Measurements from ENCODE around the gene TMIGD1.

TMIGD1 gene

GRCh38 chr17:30275911-30276310, 57.9 kb downstream of the TMIGD1 start:
- no peak for DNase-seq (ENCODE audit: low read depth in 1 of 2, low spot score in 1 of 2)
- no peak overlapping the region for H3K27ac ChIP-seq (replicated peaks)
- H3K27me3 ChIP-seq (ENCODE audit: insufficient read depth, poor library complexity, severe bottlenecking): no peaks in the 10 kb centered on the region
- no peak overlapping the region for H3K4me3 ChIP-seq (replicated peaks; ENCODE audit: insufficient read depth, low read length)
- TF ChIP-seq GABPA (IDR thresholded peaks at IDR 0.05; ENCODE audit: low read depth): no peak
- TF ChIP-seq SPI1 (IDR thresholded peaks at IDR 0.05; ENCODE audit: borderline replicate concordance, low read depth): no peak
- TF ChIP-seq CTCF (IDR thresholded peaks at IDR 0.05; ENCODE audit: insufficient read depth, low read length): no peak
- no peak for TF ChIP-seq REST (IDR thresholded peaks at IDR 0.05; ENCODE audit: insufficient replicate concordance, low read depth)
- no peak for TF ChIP-seq POLR2AphosphoS5 (IDR thresholded peaks at IDR 0.05; ENCODE audit: low read depth)

DNA sequence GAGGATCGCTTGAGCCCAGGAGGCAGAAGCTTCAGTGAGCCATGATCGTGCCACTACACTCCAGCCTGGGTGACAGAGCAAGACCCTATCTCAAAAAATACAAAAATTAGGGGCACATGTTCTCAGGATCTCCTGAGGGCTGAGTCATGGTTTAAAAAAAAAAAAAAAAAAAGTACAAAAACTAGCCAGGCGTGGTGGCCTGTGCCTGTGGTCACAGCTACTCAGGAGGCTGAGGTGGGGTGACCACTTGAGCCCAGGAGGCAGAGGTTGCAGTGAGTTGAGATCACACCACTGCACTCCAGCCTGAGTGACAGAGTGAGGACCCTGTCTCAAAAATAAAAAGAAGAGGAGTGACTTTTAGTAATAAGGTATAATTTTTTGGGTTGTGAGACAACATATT, 59.0 kb downstream of the TMIGD1 start:
- DNase-seq (ENCODE audit: low read depth in 1 of 2, low spot score in 1 of 2): no peak
- TF ChIP-seq REST (IDR thresholded peaks at IDR 0.05; ENCODE audit: insufficient replicate concordance, low read depth) (no peak), POLR2AphosphoS5 (IDR thresholded peaks at IDR 0.05; ENCODE audit: low read depth) (no peak), CTCF (IDR thresholded peaks at IDR 0.05; ENCODE audit: insufficient read depth, low read length) (no peak), SPI1 (IDR thresholded peaks at IDR 0.05; ENCODE audit: borderline replicate concordance, low read depth) (no peak), GABPA (IDR thresholded peaks at IDR 0.05; ENCODE audit: low read depth) (no peak)
- no peak overlapping the region for H3K4me3 ChIP-seq (replicated peaks; ENCODE audit: insufficient read depth, low read length)
- no peaks in the 10 kb centered on the region for H3K27me3 ChIP-seq (ENCODE audit: insufficient read depth, poor library complexity, severe bottlenecking)
- H3K27ac ChIP-seq (replicated peaks): no peak overlapping the region

DNA sequence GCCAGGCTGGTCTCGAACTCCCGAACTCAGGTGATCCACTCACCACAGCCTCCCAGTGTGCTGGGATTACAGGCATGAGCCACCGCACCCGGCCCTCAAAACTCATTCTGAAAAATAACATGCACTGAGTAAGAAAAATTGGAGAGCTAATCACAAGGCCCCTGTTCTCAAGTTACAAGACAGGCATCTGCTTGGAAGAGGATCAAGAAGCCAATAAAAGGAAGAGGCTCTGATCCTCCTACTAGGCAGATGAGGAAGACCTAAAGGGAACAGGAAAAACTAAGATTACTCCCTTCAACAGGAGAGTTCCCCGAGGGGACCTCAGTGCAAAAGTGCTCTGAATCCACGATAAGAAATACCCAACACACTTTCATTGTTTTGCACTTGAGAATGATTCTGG, 60.5 kb downstream of the TMIGD1 start:
- TF ChIP-seq SPI1 (IDR thresholded peaks at IDR 0.05; ENCODE audit: borderline replicate concordance, low read depth) (no peak), GABPA (IDR thresholded peaks at IDR 0.05; ENCODE audit: low read depth) (no peak), CTCF (IDR thresholded peaks at IDR 0.05; ENCODE audit: insufficient read depth, low read length) (no peak), POLR2AphosphoS5 (IDR thresholded peaks at IDR 0.05; ENCODE audit: low read depth) (no peak), REST (IDR thresholded peaks at IDR 0.05; ENCODE audit: insufficient replicate concordance, low read depth) (no peak)
- H3K27ac ChIP-seq (replicated peaks): no peak overlapping the region
- H3K27me3 ChIP-seq (ENCODE audit: insufficient read depth, poor library complexity, severe bottlenecking): no peaks in the 10 kb centered on the region
- DNase-seq (ENCODE audit: low read depth in 1 of 2, low spot score in 1 of 2): no peak
- H3K4me3 ChIP-seq (replicated peaks; ENCODE audit: insufficient read depth, low read length): no peak overlapping the region
